GM18517 (cell line): ENCODE data around the gene TNC.
"Not testable (repeated sequence)": the region's sequence is repeated elsewhere in the genome, so short reads cannot be mapped to it uniquely, and the experiment has no call there.

Experiments used
- ATAC-seq: cut with Tn5 transposase; IDR thresholded peaks from one replicate; pipeline ENCODE4 v1.9.1; 2021; ENCODE audit warnings: mild to moderate bottlenecking, moderate library complexity; ENCODE audit not compliant: unreplicated experiment

The TNC gene

GRCh38 chr9:115135821-115136778, 18.1 kb upstream of the TNC start:
- ATAC-seq: no peak

DNA sequence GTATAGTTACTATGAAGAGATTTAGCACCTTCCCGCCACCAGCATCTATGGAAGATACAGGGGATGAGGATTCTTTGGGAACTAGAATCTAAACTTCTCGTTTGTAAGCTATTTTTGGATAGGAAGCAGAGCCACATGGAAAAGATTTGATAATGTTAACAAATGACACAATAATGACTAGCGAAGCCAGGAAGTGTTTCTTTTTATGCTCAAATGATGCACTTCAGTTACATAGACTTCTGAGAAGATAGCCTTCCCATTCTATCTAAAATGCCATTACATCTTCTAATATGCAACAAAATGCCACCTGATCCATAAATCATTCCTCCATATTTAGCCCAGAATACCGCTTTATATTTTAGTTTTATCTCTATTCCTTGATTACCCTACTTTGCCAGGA, 17.0 kb upstream of the TNC start:
- no peak for ATAC-seq

DNA sequence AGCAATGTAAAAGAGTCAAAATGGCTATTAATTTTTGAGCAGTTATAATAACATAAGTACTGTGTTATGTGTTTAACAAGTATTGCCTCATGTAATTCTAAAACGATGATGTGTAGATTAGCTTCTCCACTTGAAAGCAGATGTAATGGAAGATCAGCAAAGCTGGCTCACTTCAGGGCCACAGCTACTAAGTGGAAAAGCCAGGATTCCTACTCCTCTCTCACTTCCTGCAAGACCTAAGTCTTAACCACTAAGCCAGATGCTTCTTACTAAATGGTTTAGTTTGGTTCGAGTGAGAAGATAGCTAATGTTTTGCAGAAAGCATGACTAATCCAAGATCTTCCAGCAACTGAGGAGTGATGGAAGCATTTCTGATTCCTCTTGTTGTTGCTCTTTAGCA, 15.7 kb upstream of the TNC start:
- ATAC-seq: no peak

DNA sequence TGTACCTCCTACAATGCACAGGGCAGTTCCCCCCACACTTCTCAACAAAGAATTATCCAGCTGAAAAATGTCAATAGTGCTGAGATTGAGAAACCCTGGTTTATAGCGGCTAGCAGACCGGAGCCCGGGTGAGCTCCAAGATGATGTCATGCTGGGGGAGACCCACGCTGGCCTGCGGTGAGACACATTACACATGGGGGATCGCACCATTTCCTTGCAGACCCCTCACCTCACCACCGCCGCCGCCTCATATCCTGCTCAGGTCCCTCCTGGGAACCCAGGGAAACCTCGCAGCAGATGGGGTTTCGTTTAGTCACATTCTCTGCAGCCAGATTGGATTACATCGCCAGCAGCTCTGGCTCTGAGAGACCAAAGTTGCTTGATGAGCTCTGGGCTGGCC, 14.7 kb upstream of the TNC start:
- no peak for ATAC-seq

DNA sequence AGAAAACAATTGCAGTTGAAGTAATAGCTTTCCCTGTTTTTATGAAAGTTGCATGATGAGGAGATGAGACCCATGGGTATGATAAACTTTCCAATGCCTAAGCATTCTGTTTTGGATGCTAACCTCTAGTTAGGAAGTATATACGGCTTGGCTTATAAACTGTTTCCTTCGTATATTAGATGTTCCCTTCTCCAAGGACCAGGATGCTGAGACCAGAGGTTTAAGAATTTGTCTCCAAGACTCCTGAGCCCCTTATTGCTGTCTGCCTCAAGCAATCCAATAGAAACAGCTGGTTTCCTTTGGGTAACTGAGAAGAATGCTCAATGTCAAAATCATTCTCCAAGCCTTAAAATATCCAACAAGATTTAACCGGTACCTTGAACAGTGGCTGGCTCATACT, 12.2 kb upstream of the TNC start:
- ATAC-seq: no peak

GRCh38 chr9:115128726-115129125, 10.8 kb upstream of the TNC start:
- ATAC-seq: not testable (repeated sequence)

GRCh38 chr9:115127191-115127817, 9.3 kb upstream of the TNC start:
- ATAC-seq: no peak

DNA sequence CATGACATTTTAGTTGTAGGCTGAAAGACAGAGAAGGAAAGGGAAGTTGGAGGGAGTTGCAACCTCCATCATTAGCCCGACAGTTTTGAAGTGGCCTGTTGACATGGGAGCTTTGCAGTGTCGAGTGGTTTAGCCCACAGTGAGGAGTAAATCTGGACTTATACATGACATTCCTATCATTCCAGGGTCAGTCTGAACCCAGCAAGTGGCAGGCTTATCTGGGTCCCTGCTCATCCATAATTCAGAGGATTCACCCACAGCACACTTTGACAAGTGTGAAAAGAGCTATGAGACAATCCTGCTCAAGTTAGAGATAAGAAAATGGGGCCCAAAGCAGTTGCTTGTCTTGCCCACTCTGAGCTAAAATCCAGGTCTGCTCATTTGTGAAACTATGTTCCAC, 8.4 kb upstream of the TNC start:
- ATAC-seq: no peak

GRCh38 chr9:115122937-115123336, 5.0 kb upstream of the TNC start:
- ATAC-seq: no peak

DNA sequence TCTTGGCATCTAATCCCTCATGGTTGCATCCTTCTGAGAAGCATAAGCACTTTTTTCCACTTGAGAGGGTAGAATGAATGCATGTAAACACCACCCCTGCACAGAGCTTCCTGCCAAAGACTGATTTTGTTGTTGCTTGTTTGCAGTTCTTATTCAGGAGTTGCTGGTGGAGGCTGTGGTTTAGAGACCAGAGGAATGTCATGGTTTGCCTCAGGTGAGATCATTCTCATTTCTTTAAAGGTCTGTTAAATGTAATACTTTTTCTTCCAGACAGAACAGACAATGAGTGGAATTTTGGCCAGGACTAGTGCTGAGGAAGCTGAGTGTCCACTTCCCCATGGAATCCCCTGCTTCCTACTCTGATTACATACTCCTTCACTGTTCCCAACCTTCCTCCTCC, 3.2 kb upstream of the TNC start:
- ATAC-seq: no peak

GRCh38 chr9:115118879-115119218, 892 bp upstream of the TNC start:
- no peak for ATAC-seq

DNA sequence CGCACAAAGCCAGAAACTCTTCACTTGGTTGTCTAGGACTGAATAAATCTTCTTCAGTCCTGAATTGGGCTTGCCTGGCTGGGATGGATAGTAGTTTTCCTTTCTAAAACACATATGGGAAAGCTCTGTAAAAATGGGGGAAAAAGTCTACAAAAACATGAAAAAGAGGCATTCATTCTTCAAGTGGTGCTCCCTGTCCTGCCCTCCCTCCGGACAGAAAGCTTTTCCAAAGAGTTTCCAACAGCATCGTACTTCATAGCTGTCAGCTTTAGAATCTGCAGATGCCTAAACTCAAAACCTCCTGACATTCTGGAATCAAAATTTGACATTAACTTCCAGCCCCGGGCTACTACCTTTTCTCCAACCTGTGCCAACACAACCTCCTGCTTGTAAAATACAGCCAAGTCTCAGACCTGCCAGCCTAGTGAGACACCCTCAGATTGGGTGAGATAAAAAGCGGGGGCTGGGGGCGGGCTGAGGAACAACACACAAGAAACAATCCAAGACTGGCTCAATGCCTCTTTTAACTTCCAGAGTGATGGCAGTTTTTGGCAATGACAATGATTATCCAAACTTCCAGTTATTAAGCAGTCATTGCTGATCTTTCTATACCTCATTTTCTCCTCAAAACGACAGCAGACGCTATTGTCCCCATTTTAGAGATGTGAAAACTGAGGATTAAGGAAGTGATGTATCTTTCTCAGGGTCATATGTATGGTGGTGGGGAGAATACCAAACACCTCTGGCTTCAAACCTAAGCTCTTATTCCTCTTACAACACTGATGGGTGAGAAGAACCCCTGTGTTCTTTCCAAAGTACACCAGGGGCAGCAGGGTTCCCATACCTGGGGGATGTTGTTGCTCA, 1.3 kb downstream of the TNC start:
- no peak for ATAC-seq

DNA sequence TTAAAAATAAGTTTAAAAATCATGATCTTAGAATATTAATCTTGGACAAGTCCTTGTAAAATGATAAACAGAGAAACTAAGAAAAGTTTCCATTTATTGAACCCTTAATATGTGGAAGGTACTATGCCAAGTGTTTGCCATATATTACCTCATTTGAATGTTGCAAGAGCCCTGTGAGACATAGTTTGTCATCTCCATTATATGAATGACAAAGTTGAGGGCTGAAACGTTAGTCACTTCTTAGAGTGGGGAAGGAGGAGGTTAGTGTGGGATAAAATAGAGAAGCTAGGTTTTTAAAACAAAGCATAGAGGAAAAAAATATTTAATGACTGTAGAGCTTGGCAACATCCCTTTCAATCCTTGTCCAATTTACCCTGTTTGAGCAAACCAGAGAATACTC, 2.0 kb downstream of the TNC start:
- ATAC-seq: no peak

GRCh38 chr9:115115117-115115880, 2.7 kb downstream of the TNC start:
- no peak for ATAC-seq

- ATAC-seq: no peak
These were observed 3.4 kb downstream of the TNC start for GRCh38 chr9:115114546-115114945.

- no peak for ATAC-seq
These were observed 3.9 kb downstream of the TNC start for GRCh38 chr9:115114084-115114483.

DNA sequence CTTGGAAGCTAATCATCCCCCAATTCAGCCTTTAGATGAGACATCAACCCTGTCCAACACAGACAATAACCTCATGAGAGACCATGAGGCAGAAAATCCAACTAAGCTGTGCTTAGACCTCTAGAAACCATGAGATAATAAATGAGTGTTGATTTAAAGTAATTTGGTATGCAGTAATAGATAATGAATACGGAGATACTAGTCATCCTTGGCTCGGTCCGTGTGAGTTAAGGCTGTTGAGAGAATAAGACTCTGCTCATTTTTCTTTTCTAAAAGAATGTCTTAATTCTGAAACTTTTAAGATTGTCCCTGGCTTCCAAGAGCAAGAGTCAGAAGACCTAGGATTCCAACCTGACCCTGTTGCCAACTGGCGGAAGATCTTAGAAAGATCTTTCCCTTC, 6.1 kb downstream of the TNC start:
- no peak for ATAC-seq

- ATAC-seq: no peak
These were observed 8.5 kb downstream of the TNC start for GRCh38 chr9:115109486-115109885.

DNA sequence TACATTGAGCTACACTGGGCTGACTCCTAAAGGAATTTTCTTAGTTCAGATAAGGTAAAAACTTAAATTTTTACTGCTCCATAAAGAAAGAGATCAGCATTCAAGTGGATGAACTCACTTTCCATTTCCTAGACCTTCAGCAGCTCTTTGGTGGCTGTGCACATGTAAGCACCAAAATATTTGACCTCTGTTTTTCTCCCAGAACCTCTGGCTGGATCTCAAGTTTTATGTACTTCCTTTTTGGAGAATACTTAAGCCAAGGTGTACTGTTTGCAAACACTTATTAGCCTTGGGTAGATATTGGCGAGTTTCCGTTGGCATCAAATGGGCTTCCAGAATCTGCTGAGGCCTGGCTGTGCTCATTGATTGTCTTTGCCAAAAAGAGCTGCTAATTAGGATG, 10.3 kb downstream of the TNC start:
- ATAC-seq: no peak

GRCh38 chr9:115106642-115107041, 11.3 kb downstream of the TNC start:
- no peak for ATAC-seq

- no peak for ATAC-seq
These were observed 12.0 kb downstream of the TNC start for GRCh38 chr9:115106001-115106400.
